Measurements from ENCODE around the gene OPRM1.

DNA sequence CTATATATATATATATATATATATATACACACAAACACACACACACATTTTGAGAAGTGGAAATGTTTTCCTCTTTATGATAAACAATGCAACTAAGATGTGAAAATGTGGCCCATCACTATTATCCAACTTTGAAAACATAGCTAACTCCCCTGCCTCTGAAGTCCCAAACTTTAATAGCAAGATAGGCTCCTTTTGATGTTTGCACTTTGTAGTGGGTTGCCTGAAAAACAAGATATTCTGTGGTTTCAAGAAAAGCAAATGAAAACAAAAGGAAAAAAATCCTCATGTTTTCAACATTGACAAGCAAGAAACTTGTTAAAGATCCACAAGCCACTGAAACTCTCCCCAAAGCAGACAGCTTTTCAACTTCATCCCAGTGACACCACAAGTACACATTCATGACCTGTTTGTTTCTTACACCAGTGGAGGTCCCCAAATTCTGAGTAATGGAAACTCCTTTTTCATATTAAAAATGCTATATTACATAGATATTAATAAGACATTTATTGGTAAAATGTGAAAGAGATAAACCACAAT is 227.6 kb downstream of the OPRM1 start:
- TF ChIP-seq, protein P1, sequence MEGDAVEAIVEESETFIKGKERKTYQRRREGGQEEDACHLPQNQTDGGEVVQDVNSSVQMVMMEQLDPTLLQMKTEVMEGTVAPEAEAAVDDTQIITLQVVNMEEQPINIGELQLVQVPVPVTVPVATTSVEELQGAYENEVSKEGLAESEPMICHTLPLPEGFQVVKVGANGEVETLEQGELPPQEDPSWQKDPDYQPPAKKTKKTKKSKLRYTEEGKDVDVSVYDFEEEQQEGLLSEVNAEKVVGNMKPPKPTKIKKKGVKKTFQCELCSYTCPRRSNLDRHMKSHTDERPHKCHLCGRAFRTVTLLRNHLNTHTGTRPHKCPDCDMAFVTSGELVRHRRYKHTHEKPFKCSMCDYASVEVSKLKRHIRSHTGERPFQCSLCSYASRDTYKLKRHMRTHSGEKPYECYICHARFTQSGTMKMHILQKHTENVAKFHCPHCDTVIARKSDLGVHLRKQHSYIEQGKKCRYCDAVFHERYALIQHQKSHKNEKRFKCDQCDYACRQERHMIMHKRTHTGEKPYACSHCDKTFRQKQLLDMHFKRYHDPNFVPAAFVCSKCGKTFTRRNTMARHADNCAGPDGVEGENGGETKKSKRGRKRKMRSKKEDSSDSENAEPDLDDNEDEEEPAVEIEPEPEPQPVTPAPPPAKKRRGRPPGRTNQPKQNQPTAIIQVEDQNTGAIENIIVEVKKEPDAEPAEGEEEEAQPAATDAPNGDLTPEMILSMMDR (IDR thresholded peaks at IDR 0.05; ENCODE audit: low read depth, low read length) = no peak
- no peak for TF ChIP-seq EZH2phosphoT487 (IDR thresholded peaks at IDR 0.05; ENCODE audit: low read depth)

Data from OCI-LY3 (cell line).